GM11168 (cell line): ENCODE measurements around the gene ISYNA1.

Experiments
- in situ Hi-C: fragments of 300-500 bp; cut with MboI; formaldehyde crosslinking; loops from one replicate; pipeline ENCODE4 v1.12.0; 2022; ENCODE audit warnings: low sequenced_read_pairs; ENCODE audit not compliant: unreplicated experiment

Gene ISYNA1

DNA sequence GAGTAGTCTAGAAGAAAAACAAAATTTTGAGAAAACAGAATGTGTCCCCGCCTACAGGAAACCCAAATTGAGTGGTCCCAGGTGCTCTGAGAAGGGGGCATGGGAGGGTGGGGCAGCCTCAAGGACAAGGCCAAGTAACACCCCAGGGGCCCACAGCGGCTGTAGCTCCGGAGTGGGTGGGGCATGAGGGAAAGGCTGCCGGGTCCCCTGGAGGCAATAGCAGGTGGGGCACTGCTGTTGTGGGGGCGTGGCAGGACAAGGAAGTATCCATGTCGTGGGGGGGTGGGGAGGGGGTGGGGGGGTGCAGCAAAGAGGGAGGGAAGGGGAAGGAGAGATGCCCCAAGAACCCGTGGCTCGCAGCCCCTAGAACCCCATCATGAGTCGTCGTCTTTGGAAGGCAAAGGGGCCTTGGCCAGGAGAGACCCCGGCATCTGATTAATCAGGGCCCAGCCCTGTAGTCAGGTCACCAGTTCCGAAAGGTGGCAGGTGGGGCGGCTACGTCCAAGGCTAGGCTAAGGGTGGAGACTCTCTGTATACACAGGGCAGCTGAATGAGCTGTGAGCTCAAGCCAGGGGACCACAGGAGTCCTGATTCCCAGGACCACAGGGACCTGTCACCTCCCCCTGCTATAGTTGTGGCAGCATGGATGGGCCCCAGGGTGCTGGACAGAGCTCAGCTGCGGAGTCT, 7.5 kb upstream of the ISYNA1 start:
- in situ Hi-C loops: no loop called here

DNA sequence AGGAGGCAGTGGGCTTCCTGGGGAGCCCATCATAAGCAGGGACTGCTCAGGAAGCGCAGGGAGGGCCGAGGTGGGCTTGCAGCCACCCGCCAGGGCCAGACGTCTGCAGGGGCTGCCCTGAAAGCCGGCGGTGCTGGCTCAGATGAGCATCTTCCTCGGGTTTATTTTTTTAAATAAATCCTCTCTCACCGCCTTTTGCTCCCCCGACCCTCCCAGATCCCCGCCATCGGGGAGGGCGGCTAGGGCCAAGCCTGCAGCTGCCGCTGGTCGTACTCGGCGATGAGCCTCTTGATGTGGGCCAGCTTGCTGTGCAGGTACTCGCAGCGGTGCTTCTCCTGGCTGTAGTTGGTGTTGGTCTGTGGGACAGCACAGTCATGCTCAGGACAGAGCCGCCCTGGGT, 6.6 kb upstream of the ISYNA1 start:
- in situ Hi-C loops: no loop called here

DNA sequence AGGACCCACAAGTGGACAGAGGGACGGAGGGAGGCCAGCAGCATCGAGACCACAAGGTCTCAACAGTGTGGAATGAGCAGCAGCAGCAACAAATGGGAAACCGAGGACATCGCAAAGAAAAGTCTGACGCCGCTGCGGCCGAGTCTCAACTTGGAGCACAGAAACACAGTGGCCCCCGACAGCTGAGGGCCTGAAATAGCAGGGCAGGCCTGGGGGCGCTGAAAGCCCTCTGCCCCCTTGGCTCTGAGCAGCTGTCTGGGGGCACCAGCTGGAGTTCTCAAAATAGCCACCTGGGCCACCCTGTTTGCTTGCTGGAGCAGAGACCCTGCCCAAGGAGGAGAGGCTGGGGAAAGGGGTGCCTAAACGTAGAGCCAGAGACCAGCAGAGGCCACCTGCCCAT, 5.9 kb upstream of the ISYNA1 start:
- in situ Hi-C loops: no loop called here

DNA sequence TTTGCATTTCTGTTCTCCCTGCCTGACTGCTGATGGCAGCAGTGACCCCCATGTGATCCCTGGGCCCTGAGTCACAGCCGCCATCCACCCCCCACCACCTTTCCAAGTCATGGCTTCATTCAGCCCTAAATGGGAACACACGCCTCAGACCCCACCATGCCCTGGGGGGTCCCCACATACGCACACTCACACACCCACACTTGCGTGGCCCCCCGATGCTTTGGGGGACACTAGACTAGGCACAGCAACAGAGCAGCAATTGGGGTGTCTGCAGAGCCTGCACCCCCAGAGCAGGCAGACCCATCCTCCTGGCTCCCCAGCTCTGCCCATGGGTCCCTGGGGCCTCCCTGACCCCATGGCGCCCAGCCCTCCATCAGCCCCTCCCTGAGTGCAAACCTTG, 5.5 kb upstream of the ISYNA1 start:
- in situ Hi-C loops: no loop called here

DNA sequence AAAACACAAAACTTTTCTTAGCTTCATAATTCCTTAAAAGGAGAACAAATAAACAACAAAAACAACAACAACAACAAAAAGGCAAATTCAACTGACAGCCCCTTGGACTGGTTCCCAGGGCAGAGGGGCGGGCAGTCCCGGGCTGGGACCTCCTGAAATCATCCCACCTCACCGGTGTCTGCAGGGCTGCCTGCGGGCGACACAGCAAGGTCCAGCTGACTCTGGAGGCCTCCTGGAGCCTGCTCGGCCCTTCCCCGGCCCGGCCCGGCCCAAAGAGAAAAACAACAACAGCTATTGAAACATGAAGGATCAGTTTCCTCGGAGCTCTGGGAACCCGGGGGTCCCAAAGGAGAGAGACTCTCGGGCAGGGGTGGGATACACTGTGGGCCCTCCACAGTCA, 5.0 kb upstream of the ISYNA1 start:
- in situ Hi-C loops: no loop called here

DNA sequence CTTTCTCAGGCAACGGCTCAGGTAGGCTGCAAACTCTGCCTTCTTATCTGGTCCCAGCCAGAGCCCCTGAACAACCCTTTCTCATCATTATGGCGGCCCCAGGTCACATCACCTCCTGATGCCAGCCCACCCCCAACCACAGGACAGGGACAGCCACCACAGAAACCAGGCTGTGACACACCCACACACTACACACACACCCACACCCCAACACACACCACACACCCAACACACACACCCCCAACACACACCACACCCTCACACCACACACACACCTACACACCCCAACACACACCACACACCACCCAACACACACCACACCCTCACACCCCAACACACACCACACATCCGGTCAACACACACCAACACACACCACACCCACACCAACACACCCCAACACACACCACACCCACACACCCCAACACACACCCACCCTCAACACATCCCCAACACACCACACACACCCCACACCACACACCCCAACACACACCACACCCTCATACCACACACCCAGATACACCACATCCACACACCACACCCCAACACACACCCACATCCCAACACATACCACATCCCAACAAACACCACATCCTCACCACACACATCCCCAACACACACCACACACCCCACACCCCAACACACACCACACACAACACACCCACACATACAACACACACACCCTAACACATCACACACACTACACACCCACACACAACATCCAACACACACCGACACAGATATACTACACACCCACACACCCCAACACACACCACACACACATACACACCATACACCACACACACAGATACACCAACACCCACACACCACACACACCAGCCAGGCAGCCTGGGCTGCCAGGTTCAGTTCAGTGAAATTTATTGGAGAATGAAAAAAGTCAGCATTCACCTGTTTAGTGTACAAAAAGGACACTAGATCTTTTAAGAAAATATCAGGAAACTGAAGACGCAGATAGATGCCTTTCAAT, 4.2 kb upstream of the ISYNA1 start:
- in situ Hi-C loops: no loop called here

DNA sequence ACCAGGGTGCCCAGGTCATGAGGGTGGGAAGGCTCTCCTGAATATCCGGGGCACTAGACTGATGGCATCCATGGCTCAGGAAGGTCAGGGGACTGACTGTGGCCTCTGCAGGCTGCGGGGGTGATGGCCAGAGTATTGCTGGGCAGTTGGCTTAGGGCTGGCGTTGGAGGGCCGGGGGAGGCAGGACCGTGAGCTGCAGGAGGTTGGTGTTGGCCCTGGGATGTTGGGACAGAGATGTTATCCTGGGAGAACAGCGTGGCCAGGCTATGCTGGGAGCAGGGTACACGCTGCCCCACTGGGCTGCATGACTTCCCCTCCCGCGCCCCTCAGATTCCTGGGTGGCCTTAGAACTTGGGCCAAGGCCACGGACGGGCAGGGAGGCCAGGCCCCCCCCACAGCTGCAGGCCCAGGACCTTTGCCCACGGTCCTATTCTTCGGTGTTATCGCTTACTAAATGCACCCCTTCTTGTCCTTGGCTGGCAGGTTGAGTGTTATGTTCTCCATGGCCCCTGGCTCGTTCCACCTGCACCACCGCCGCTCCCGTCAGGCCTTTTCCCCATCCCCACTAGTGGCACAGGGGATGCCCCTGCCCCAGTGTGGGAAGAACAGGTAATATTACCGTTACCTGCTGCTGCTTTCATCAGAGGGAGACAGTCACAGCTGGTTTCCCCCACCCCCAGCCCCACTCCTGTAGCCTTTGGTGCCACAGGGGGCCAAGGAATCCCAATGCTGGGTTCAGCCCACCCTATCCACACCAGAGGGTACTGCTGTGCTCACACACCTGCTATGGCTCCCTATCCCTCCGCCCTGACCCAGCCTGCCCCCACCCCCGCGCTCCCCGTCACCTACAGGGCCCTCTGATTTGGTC, 3.2 kb upstream of the ISYNA1 start:
- in situ Hi-C loops: no loop called here

DNA sequence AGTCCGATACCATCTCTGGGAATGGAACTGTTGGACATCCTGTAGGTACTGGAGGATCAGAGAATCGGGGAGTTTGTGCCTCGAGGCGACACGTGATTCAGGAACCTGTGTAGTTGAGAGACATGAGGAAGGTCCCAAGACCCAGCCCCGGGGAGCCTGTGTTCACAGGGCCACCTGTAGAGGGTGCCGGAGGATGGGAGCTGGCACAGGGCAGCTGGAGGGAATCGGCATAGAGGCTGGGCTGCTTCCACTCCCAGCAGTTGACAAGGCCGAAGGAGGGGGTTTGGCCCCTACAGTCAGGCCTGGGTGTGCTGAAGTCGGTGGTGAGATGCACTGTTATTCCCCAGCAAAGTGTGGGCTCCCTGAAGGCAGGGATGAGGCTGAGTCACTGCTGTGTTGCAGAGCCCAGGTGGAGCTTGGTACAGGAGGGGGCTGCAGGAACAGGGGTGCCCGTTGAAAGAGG, 2.5 kb upstream of the ISYNA1 start:
- in situ Hi-C loops: no loop called here

DNA sequence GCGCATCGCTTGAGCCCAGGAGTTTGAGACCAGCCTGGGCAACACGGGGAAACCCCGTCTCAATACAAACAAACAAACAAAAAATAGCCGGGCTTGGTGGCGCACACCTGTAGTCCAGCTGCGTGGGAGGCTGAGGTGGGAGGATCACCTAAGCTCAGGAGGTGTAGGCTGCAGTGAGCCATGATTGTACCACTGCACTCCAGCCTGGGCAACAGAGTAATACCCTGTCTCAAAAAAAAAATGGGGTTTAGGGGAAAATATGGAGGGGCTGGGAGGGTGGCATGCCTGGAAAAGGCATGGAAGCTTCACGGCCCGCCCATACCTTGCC, 1.9 kb upstream of the ISYNA1 start:
- in situ Hi-C loops: no loop called here

DNA sequence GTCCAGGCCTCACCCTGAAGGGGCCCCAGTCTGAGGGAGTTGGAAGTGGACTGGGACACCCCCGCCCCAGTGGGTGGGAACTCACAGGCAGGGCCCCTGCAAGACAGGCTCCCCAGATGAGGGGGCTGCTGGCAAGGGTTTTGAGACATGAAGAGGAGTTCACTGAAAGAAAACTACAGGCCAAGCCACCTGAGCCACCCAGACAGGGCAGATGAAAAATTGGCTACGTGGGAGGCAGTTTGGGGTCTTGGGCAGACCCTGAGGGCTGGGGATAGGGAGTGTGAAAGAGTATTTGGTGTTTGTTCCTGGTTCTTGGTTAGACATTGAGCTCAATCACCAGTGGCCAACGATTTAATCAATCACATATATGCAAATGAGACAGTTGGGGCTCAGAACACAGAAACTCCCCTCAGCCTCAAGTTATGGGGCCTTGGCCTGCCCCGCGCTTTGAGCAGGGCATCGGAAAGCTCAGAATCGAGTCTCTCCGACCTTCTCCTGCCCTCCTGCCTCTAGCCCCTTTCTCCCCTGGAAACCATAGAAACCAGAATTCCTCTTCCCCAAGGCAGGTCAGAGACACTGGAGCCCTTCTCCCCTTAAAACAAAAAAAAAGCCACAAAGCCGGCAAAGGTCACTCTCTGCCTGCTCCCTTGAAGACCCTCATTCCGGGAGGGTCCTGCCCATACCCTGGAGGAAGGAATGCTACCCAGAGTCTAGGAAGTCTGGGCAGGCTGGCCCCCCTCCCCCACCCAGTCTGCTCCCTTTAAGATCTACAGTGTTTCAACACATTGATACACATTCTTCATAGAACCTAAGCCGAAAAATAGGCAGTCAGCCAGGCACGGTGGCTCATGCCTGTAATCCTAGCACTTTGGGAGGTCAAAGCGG, 1.3 kb upstream of the ISYNA1 start:
- in situ Hi-C loops: no loop called here

DNA sequence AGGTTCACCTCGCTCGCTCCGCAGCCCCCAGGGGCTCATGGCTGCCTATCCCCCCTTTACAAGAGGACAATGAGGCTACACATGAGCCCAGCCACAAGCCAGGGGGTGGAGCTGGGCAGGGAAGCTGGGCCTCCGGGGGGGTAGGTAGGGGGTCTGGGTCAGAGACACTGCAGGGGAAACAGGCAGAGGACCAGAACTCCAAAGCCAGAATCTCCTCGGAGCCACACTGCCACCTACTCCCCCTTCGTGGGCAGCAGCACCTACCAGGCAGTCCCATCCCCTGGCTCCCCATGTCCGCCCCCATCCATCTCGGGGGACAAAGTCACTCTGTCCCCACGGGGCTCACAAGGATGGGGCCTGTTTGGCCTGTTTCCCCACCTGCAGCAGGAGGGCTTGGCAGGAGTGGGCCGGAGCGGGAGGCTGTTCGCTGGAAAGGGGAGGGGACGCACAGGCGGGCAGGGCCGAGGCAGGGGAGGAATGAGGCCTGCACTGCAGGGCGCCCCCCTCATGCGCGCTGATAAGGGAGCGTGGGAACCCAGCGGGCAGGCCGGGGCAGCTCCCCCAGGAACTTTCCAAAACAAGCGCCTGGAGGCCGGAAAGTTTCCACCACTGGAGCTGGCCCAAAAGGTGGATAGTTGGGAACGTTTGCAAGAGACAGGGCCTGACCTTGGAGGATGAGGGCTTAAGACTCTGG, 545 bp upstream of the ISYNA1 start:
- in situ Hi-C loops: no loop called here

DNA sequence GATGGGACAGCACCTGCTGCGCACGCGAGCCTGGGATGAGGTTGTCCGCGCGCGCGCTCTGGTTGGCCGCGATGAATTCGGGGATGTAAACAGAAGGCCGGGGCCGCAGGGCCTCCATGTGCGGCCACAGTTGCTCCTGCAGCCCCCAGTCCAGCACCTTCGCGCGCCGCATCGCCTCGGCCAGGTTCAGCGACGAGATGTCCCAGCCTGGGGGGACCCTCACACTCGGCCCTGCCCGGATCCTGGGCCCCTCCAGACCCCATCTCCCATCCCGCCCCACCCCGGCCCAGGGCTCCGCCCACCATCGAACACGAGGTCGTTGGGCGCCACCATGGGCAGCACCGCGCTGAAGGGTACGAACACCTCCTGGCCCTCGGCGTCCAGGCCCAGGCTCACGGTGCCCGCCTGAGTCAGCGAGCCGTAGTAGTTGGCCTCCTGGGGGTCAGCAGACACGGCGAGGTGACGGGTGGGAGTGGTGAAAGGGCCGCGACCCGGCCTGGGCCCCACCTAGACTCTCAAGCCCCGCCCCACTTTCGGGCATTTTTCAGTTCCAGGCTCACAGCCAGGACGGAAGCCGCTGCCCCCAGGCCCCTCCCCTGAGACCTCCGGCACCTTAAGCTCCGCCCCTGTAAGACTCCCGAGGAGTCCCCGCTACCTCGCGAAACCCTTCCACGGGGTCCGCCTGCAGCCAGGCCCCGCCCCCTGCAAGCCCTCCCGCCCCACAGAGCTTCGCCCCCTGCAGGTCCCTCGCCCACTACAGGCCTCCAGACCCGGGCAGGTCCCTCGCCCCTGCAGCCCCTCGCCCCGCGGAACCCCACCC, 1.1 kb downstream of the ISYNA1 start:
- in situ Hi-C loops: no loop called here

DNA sequence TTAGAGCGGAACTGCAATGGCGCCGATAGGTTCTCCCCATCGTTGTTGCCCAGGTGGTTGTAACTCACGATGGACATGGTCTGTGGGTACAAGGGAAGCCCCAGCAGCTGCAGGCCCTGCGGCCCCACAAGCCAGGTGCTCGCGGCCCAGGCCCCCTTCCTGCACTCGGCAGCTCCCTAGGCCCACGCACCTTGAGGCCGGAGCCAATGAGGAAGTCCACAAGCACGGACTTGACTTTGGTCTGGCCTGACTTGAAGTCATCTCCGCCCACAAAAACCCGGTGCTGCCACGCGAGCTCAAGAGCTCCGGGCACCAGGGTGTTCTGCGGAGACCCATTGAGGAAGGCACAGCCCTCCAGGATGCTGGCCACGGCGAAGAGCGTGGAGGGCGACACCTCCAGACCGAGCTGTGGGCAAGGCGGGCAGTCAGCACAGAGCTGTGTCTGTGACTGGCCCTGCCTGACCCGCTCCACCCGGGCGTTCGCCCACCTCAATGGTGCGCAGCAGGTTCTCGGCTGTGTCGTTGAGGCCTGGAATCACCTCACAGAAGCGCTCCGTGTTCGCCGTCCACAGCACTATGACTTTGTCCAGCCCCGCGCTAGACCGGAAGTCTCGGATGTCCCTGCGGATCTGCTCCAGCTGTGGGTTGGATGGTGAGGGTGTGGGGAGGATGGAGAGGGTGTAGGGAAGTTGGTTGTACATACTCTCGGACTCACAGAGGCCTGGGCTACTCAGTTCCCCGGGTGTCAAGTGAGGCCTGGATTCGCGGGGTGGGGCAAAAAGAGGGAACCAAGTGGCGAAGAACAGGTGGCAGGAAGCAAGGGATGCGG, 1.9 kb downstream of the ISYNA1 start:
- in situ Hi-C loops: no loop called here

DNA sequence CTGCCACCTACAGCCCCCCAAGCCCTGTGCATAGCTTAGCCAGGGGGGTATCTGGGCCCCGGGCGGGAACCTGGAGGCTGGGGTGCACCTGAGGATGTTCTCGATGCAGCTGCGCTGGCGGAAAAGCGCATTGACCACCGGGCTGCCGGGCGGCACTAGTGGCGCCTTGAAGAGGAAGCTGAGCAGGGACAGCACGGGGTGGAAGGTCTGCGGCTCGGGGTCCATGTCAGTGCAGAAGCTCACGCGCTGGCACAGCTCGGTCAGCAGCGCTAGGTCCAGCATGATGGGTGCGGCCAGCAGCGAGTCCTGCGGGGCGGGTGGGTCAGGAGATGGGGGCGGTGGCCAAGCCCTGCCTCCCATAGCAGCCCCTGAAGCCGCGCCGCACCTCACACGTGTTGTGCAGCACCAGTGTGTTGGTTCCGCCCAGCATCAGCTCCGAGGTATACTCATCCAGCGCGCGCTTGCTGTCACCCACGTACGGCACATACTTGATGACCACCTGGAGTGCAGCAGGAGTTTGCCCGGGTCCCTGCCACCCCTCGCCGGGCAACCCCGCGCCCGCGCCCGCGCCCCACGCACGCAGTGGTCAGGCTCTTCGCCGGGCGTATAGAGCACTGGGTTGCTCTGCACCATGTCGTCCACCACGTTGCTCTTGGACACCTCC, 2.6 kb downstream of the ISYNA1 start:
- in situ Hi-C loops: no loop called here

DNA sequence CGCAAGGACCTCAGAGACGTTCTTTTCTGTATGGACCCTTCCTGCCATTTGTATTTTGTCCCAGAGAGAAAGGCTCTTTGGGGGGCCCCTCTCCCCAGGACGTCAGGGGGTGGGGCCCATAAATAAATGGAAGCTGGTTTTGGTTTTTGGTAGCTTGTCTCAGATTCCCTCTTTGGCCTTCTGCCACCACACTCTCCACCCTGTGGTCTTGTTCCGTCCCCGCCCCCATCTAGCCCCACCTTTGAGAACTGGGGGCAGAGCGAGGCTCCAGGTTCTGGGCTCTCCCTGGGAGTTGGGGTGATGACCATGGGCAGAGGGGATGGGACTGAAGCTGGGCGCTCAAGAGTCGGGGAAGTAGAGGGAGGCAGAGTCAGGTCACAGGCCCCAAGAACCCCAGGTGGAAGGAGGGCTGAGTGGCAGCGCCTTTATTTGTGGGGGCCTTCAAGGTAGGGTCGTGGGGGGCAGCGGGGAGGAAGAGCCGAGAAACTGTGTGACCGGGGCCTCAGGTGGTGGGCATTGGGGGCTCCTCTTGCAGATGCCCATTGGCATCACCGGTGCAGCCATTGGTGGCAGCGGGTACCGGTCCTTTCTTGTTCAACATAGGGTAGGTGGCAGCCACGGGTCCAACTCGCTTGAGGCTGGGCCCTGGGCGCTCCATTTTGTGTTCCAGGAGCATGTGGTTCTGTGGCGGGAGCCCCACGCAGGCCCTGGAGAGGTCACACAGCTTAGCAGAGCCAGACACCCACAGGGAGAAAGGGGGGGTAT, 3.3 kb downstream of the ISYNA1 start:
- in situ Hi-C loops: no loop called here

DNA sequence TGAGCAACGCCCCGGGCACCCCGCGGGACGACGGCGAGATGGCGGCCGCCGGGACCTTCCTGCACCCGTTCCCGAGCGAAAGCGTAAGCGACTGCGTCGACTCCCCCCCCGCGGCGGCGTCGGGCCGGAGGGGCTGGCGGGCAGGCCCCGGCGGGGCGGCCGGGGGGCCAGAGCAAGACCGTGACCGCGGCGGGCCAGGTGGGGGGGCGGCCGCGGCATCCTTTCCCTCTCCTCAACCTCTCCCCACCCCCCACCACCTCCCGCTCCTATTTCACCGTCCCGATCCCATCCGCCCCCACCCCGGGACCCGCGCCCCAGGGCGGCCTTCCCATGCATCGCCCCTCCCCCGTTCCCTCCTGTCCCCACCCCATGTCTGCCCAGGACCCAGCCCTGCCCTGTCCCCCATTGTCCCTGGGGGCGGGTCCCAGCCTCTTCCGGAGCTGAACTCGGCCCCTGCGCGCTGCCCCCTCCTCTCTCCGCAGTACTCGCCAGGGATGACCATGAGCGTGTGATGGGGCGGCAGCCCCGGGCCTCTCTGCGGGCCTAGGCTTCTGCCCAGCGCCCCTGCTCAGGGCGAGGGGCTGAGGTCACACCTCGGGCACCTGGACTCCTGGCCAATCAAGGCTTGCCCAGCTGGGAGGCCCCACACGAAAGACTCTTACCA, 4.1 kb downstream of the ISYNA1 start:
- in situ Hi-C loops: no loop called here
